ENCODE measurements around the gene CCR9.

The CCR9 gene

GRCh38 chr3:45917146-45917898 lies 31.0 kb downstream of the CCR9 start:
- H3K4me3 ChIP-seq (ENCODE audit: low read depth, low read length), result no peak overlapping the region
- DNase-seq (ENCODE audit: low read depth), result no peak
- no peak for TF ChIP-seq MYC (IDR thresholded peaks at IDR 0.05; ENCODE audit: low read depth, low read length)
- TF ChIP-seq, protein P1, sequence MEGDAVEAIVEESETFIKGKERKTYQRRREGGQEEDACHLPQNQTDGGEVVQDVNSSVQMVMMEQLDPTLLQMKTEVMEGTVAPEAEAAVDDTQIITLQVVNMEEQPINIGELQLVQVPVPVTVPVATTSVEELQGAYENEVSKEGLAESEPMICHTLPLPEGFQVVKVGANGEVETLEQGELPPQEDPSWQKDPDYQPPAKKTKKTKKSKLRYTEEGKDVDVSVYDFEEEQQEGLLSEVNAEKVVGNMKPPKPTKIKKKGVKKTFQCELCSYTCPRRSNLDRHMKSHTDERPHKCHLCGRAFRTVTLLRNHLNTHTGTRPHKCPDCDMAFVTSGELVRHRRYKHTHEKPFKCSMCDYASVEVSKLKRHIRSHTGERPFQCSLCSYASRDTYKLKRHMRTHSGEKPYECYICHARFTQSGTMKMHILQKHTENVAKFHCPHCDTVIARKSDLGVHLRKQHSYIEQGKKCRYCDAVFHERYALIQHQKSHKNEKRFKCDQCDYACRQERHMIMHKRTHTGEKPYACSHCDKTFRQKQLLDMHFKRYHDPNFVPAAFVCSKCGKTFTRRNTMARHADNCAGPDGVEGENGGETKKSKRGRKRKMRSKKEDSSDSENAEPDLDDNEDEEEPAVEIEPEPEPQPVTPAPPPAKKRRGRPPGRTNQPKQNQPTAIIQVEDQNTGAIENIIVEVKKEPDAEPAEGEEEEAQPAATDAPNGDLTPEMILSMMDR (IDR thresholded peaks at IDR 0.05; ENCODE audit: low read depth, low read length), result no peak

DNA sequence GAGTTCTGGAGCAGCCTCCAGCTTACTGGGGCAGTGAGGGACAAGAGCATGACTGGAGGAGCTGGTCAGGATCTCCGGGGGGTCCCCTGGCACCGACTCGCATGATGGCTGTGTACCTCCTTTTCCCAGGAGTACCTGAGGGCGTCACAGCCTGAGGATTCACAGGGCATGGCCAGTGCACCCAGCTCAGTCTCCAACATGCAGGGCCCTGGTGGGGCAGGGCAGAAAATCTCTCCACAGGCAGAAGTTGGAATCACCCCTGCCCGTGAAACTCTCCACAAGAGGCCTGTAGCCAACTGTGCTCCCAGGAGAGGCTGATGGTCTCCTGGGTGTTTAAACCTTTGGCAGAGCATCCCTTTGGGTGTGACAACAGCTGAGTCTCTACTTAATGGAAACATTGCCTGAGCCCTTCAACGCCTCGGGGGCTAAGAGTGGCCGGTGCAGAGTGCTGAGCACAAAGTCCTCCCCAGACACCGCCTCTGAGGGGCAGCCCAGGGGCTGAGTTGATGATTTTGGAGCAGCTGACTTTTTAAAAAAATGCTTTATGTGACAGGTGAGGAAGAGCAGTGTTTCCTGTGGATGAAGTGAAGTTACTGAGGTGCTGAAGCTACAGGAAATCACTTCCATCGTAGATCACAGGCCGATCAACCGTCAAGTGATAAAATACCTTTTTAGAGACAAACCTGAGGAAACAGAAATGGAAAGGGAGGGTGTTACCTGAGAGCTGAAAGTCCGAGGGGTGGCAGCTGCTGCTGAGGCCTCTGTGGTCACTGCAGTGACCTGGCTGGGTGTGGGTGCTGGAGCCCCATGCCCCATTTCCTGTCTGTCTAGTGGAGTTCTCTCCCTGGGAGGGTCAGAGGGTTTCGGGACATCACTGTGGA lies 35.1 kb downstream of the CCR9 start:
- DNase-seq (ENCODE audit: low read depth), result no peak
- no peak overlapping the region for H3K4me3 ChIP-seq (ENCODE audit: low read depth, low read length)
- TF ChIP-seq, protein P1 (IDR thresholded peaks at IDR 0.05; ENCODE audit: low read depth, low read length), result no peak
- TF ChIP-seq MYC (IDR thresholded peaks at IDR 0.05; ENCODE audit: low read depth, low read length), result no peak
- TF ChIP-seq, protein P2, sequence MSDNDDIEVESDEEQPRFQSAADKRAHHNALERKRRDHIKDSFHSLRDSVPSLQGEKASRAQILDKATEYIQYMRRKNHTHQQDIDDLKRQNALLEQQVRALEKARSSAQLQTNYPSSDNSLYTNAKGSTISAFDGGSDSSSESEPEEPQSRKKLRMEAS (IDR thresholded peaks at IDR 0.05; ENCODE audit: low read depth, low read length), result no peak

GRCh38 chr3:45922039-45922326 lies 35.6 kb downstream of the CCR9 start:
- DNase-seq (ENCODE audit: low read depth), result no peak
- TF ChIP-seq POLR2A (IDR thresholded peaks at IDR 0.05; ENCODE audit: extremely low read depth, insufficient read length) (no peak), MYC (IDR thresholded peaks at IDR 0.05; ENCODE audit: low read depth, low read length) (no peak)
- TF ChIP-seq, protein P1 (IDR thresholded peaks at IDR 0.05; ENCODE audit: low read depth, low read length), result no peak
- TF ChIP-seq, protein P2 (IDR thresholded peaks at IDR 0.05; ENCODE audit: low read depth, low read length), result no peak
- H3K4me3 ChIP-seq (ENCODE audit: low read depth, low read length), result no peak overlapping the region

- H3K4me3 ChIP-seq (ENCODE audit: low read depth, low read length), result no peak overlapping the region
- no peak for DNase-seq (ENCODE audit: low read depth)
- TF ChIP-seq POLR2A (IDR thresholded peaks at IDR 0.05; ENCODE audit: extremely low read depth, insufficient read length) (no peak), MYC (IDR thresholded peaks at IDR 0.05; ENCODE audit: low read depth, low read length) (no peak)
- TF ChIP-seq, protein P1 (IDR thresholded peaks at IDR 0.05; ENCODE audit: low read depth, low read length), result no peak
- TF ChIP-seq, protein P2 (IDR thresholded peaks at IDR 0.05; ENCODE audit: low read depth, low read length), result no peak
These were observed 36.7 kb downstream of the CCR9 start for GRCh38 chr3:45922950-45923590.

- TF ChIP-seq POLR2A (IDR thresholded peaks at IDR 0.05; ENCODE audit: extremely low read depth, insufficient read length) (no peak), MYC (IDR thresholded peaks at IDR 0.05; ENCODE audit: low read depth, low read length) (no peak)
- TF ChIP-seq, protein P1 (IDR thresholded peaks at IDR 0.05; ENCODE audit: low read depth, low read length), result no peak
- DNase-seq (ENCODE audit: low read depth), result no peak
- no peak overlapping the region for H3K4me3 ChIP-seq (ENCODE audit: low read depth, low read length)
These were observed 37.4 kb downstream of the CCR9 start for GRCh38 chr3:45923755-45924154.
